Measurements from ENCODE around the gene MYO5B.
"Not testable (repeated sequence)": the region's sequence is repeated elsewhere in the genome, so short reads cannot be mapped to it uniquely, and the experiment has no call there.

MYO5B gene

DNA sequence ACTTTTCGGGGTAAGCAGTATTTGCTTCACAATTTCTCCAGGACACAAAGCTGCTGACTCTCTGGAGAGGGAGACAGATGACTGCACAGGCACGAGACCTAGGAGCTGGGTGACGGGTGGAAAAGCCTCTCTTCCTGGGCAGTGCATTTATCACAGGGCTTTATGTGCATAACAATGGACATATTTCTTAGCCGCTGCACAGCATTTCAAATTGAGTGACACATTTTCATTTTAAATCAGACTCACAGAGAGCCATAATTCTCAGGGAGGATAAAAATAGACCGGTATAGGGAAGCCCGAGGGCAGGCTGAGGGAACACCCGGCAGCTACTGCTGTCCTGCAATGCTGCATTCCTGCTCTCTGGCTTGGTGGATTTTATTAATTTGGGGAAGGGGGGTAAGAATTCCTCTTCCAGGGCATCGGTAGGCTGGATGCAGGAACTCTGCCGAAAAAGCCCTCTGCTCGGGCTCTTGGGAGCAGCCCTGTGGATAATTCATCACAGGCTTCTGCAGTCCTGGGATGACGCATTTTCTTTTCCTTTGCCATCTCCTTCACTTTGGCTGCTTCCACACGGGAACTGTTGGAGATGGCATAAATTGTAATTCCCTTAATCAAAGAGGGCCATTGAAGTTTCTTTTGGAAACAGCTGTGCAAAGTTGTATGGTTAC, 273.5 kb downstream of the MYO5B start:
- no peak for DNase-seq (ENCODE audit: low read depth)

DNA sequence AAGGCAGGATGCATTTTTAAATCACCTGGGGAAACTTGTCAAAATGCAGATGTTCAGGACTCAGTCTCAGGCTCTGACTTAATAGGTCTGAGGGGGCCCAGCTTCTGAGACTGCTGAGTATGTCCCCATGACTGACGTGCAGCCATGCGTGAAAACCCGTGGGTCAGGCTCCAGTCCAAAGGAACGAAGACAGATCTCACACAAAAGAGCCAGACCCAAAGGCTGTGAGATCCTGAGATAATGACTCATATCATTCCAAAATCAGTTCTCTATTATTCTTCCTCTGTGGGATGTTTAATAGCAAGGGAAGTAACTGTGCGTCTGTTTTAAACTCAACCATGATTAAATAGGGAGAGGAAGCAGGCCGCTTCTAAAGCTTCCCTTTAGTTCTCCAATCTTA, 274.2 kb downstream of the MYO5B start:
- no peak for DNase-seq (ENCODE audit: low read depth)

- no peak for DNase-seq (ENCODE audit: low read depth)
These were observed 277.2 kb downstream of the MYO5B start for GRCh38 chr18:49917742-49918141.

- DNase-seq (ENCODE audit: low read depth): no peak
These were observed 279.6 kb downstream of the MYO5B start for GRCh38 chr18:49915352-49915751.

DNA sequence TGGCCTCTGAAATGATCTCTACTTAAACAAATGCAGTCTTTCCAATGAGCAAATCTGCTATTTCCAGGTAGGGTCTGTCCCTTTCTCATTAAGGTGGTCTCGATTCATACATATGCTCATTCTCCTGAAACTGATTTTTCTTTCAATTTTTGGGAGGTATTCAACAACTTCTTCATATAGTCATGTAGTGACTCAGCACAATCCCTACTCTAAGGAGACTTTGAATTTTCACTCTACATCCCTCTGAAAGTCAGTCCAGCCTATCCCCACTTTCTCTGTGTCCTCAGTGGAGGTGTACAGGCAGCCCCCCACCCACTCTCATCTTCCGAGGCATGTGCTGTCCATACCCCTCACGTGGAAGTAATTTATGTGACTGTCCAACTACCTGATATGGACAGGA, 281.7 kb downstream of the MYO5B start:
- no peak for DNase-seq (ENCODE audit: low read depth)

GRCh38 chr18:49911427-49911826, 283.5 kb downstream of the MYO5B start:
- DNase-seq (ENCODE audit: low read depth): no peak

- DNase-seq (ENCODE audit: low read depth): no peak
These were observed 284.0 kb downstream of the MYO5B start for GRCh38 chr18:49910986-49911385.

- DNase-seq (ENCODE audit: low read depth): no peak
These were observed 284.9 kb downstream of the MYO5B start for GRCh38 chr18:49910019-49910418.

DNA sequence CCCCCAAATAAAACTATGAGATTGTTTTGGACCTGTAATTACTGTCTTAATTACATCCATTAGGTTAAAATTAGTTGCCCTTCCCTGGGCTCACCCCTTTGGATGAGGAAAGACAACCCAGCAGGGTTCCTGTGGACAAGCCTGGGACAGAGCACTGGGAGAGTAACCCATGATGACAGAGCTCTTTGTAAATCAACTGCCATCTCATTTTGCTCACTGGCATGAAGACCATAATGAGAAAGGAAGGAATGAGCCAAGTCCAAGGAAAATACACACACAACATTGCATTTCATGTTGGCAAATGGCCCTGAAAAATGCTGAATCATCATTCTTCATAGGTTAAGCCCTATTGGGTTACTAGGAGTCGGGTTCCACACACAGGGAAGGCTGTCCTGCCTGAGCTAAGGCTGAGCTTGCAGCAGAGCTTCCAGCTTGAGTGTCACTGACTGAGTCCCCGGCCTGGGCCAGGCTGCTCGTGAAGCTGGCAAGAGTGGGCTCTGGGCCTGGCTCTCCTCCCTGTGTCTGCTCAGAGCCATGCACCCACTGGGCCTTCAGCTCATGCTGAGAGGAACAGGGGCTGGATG, 287.5 kb downstream of the MYO5B start:
- no peak for DNase-seq (ENCODE audit: low read depth)

DNA sequence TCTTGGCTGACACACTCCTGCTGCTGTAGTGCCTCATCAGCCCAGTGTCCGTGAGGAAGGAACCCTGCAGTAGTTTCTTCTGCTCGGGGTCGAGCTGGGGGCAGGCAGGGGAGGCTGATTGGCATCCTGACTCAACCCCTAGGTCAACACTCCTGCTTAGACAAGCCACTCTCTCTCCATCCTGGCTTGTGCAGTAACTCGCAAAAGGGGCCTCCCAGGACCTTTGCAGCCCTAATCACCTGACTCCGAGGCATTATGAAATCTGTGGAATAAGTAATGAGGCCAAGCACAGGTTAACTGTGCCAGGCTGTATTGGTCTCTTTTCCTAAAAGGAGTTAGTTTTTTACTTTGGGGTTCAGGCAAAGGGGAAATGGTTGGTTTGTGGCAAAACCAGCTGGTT, 289.2 kb downstream of the MYO5B start:
- no peak for DNase-seq (ENCODE audit: low read depth)

DNA sequence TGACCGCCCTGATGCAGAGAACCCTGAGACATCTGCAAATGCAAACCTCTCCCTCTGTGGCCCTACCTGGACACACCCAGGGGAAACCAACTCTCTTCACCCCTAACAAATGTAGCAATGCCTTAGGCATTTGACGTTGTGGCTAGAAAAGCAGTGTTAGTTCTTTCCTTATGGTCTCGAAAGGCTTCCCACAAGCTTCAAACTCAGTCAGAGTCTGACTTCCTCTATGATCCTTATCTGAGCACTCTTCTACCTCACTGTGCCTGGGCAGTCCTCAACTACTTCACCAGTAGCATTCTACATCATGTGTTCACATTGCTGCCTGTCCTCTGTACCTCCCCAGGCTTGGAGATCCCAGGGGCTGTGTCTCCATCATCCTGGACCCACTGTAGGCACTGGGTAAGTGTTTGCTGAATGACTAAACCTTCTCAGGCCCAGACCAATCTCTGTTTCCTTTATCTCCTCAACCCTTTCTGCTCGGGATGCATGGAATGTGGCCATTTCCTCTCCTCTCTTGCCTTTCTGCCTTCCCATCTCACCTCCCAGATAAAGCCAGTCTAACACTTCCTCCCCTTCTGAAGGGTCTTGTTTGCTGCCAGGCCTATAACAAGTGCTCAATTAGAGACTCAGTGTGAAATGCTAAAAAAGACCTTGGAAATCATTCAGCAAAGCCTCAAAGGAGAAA, 289.9 kb downstream of the MYO5B start:
- no peak for DNase-seq (ENCODE audit: low read depth)

GRCh38 chr18:49901862-49902340, 293.0 kb downstream of the MYO5B start:
- no peak for DNase-seq (ENCODE audit: low read depth)

DNA sequence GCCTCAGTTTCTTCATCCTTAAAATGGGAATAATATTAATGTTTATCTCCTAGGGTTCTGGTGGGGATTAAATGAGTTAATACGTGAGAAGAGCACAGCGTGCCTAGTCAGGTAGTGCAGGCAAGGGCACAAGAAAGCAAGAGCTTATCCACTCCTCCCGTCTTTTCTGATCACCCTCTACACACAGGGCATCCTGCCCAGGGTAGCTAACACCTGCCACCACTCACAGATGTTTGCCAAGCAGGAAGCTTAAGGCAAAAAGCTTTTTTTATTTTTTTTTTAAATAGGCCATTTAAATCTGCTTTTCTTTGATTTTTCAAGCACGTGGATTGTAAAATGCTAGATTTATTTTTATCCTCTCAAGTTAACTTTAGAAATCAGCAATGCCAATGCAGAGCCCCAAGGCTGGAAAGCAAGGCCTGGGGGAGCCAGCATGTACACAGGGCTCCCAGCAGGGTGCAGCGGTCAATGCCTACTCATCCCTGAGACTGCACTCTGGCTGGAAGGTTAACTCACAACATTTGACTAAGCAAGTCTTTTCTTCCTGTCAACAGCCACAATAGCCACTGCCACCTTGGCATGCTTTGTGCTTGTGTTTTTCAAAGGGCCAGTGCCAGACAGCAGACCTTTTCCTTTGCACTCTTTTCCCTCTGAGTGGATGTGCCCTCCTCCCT, 295.2 kb downstream of the MYO5B start:
- no peak for DNase-seq (ENCODE audit: low read depth)

- DNase-seq (ENCODE audit: low read depth): peak; percentile 22
These were observed 296.5 kb downstream of the MYO5B start for GRCh38 chr18:49898421-49898820.

GRCh38 chr18:49894517-49895226, 300.3 kb downstream of the MYO5B start:
- no peak for DNase-seq (ENCODE audit: low read depth)

- no peak for DNase-seq (ENCODE audit: low read depth)
These were observed 301.9 kb downstream of the MYO5B start for GRCh38 chr18:49893036-49893435.

- no peak for DNase-seq (ENCODE audit: low read depth)
These were observed 302.6 kb downstream of the MYO5B start for GRCh38 chr18:49892148-49892924.

- DNase-seq (ENCODE audit: low read depth): no peak
These were observed 304.9 kb downstream of the MYO5B start for GRCh38 chr18:49890041-49890440.

DNA sequence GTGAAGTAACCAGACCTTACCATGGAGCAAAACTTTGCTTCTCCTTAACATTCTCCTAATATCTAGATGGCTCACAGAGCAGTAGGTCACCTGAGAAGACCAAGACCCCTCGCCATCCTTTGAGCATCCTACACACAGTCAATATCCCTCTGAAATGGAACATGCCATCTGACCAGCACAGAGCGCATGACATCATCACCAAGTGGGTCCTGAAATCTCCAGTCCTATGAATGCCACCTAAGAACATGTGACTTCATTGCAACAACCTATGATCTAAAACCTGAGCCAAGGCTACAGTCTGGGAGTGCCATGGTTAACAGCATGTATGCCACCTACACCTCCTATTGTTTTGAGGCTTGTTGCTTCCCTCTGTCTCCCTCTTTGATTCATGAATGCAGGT, 305.4 kb downstream of the MYO5B start:
- DNase-seq (ENCODE audit: low read depth): not testable (repeated sequence)

GRCh38 chr18:49886891-49887764, 307.8 kb downstream of the MYO5B start:
- no peak for DNase-seq (ENCODE audit: low read depth)

All from HS-5 (cell line).